ENCODE data around the gene NDUFB6. TPM values are rescaled to one million over a fixed set of nuclear protein-coding genes. Genes with fewer than 3 reads are reported as not detected.

The NDUFB6 gene
- total RNA-seq, 1 experiment from 2014 or later: 74.6 TPM

DNA sequence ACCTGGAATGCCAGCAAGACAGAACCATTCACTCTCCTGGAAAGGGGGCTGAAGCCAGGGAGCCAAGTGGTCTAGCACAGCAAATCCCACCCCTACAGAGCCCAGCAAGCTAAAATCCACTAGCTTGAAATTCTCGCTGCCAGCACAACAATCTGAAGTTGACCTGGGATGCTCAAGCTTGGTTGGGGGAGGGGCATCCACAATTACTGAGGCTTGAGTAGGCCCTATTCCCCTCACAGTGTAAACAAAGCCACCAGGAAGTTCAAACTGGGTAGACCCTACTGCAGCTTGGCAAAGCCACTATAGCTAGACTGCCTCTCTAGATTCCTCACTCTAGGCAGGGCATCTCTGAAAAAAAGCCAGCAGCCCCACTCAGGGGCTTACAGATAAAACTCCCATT is 64.2 kb downstream of the NDUFB6 start:
- H3K4me3 Mint-ChIP-seq (ENCODE audit: unreplicated experiment): no peak overlapping the region
- H3K27me3 ChIP-seq (replicated peaks; ENCODE audit: control insufficient read depth, insufficient read depth, low read length): no peaks in the 10 kb centered on the region
- DNase-seq: no peak
- H3K27me3 Mint-ChIP-seq (ENCODE audit: insufficient read depth, unreplicated experiment): no peaks in the 10 kb centered on the region
- H3K36me3 ChIP-seq (ENCODE audit: control insufficient read depth, insufficient read depth, low read length): no peaks in the 10 kb centered on the region
- BruUV-seq (replicated peaks): no TSS peak
- no peaks in the 10 kb centered on the region for H3K36me3 Mint-ChIP-seq (ENCODE audit: insufficient read depth, unreplicated experiment)
- TF ChIP-seq, protein P1, sequence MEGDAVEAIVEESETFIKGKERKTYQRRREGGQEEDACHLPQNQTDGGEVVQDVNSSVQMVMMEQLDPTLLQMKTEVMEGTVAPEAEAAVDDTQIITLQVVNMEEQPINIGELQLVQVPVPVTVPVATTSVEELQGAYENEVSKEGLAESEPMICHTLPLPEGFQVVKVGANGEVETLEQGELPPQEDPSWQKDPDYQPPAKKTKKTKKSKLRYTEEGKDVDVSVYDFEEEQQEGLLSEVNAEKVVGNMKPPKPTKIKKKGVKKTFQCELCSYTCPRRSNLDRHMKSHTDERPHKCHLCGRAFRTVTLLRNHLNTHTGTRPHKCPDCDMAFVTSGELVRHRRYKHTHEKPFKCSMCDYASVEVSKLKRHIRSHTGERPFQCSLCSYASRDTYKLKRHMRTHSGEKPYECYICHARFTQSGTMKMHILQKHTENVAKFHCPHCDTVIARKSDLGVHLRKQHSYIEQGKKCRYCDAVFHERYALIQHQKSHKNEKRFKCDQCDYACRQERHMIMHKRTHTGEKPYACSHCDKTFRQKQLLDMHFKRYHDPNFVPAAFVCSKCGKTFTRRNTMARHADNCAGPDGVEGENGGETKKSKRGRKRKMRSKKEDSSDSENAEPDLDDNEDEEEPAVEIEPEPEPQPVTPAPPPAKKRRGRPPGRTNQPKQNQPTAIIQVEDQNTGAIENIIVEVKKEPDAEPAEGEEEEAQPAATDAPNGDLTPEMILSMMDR (IDR thresholded peaks at IDR 0.05; ENCODE audit: insufficient read depth in 1 of 2, low read depth in 1 of 2, low read length in 1 of 2, severe bottlenecking in 1 of 2, unreplicated experiment in 1 of 2): no peak
- peaks cover 5% of the 10 kb centered on the region for H3K4me1 Mint-ChIP-seq (ENCODE audit: low read depth, unreplicated experiment)
- CTCF ChIA-PET: interaction anchor here (1.1 kb wide), 1 partner anchor 18 kb away, joined by 3 read pairs; the partner anchor contains the start of gene RIGI
- POLR2A ChIA-PET: no interaction called here
- H3K9me3 Mint-ChIP-seq (ENCODE audit: unreplicated experiment): no peaks in the 10 kb centered on the region
- H3K9me3 ChIP-seq: no peaks in the 10 kb centered on the region
- intact Hi-C loops (cut with micrococcal nuclease; ENCODE audit: unreplicated experiment): no loop called here
- H3K4me1 ChIP-seq: no peaks in the 10 kb centered on the region
- no peak overlapping the region for H3K4me3 ChIP-seq (ENCODE audit: low read depth, low read length)
- no peak overlapping the region for H3K27ac Mint-ChIP-seq (ENCODE audit: unreplicated experiment)

DNA sequence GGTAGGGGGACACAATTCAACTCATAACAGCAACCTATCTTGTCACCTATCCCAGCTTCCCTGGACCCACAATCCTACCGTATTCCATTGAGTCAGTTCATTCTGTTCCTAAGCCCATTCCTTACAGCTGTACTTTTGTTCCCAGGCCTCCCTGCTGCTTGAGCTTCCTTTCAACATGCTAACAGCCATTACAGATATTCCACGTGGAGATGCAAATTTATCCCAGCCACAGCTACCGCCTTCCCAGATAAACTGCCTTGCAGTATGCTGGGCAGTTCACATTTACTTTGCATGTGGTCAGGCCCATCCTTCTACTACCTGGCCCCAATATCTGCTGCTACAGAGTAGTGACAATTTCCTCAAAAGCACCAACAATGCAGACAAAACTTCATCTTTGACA is 70.0 kb downstream of the NDUFB6 start:
- no peaks in the 10 kb centered on the region for H3K36me3 ChIP-seq (ENCODE audit: control insufficient read depth, insufficient read depth, low read length)
- no peaks in the 10 kb centered on the region for H3K27me3 ChIP-seq (replicated peaks; ENCODE audit: control insufficient read depth, insufficient read depth, low read length)
- no peaks in the 10 kb centered on the region for H3K9me3 ChIP-seq
- Mint-ChIP-seq H3K27me3 (ENCODE audit: insufficient read depth, unreplicated experiment) (no peaks in the 10 kb centered on the region), H3K36me3 (ENCODE audit: insufficient read depth, unreplicated experiment) (peaks cover 5% of the 10 kb centered on the region), H3K9me3 (ENCODE audit: unreplicated experiment) (no peaks in the 10 kb centered on the region), H3K27ac (ENCODE audit: unreplicated experiment) (peak overlapping the region; percentile 46), H3K4me3 (ENCODE audit: unreplicated experiment) (no peak overlapping the region), H3K4me1 (ENCODE audit: low read depth, unreplicated experiment) (peaks cover 7% of the 10 kb centered on the region)
- POLR2A ChIA-PET: no interaction called here
- H3K4me1 ChIP-seq: no peaks in the 10 kb centered on the region
- intact Hi-C loops (cut with micrococcal nuclease; ENCODE audit: unreplicated experiment): no loop called here
- CTCF ChIA-PET: no interaction called here
- BruUV-seq (replicated peaks): no TSS peak
- DNase-seq: no peak
- TF ChIP-seq, protein P1 (IDR thresholded peaks at IDR 0.05; ENCODE audit: insufficient read depth in 1 of 2, low read depth in 1 of 2, low read length in 1 of 2, severe bottlenecking in 1 of 2, unreplicated experiment in 1 of 2): no peak
- H3K4me3 ChIP-seq (ENCODE audit: low read depth, low read length): no peak overlapping the region

Other genes starting within 250 kb of the NDUFB6 start
- 51.1 and 54.7 TPM in 2 replicates for gene ACO1, start 188.5 kb downstream of the NDUFB6 start, total RNA-seq (2022)
- gene RIGI, start 47.0 kb downstream of the NDUFB6 start, total RNA-seq (2022): 7.9 and 8.0 TPM in 2 replicates
- gene SMIM27, start 20.8 kb downstream of the NDUFB6 start, total RNA-seq (2022): 5.3 and 5.9 TPM in 2 replicates
- gene TOPORS, start 20.6 kb downstream of the NDUFB6 start, total RNA-seq (2022): 13.9 and 14.6 TPM in 2 replicates
- gene TAF1L, start 62.5 kb upstream of the NDUFB6 start, total RNA-seq (2022): not detected in 2 replicates
- gene TMEM215, start 210.4 kb upstream of the NDUFB6 start, total RNA-seq (2022): not detected in 2 replicates